Motor neuron (in vitro differentiated cells): Measurements from ENCODE around the gene OR2V2. TPM values are rescaled to one million over a fixed set of nuclear protein-coding genes. Genes with fewer than 3 reads are reported as not detected.
"Not testable (repeated sequence)": the region's sequence is repeated elsewhere in the genome, so short reads cannot be mapped to it uniquely, and the experiment has no call there.

Source experiments
- ATAC-seq, 8 experiments: fragments of 200-7000 bp; cut with Tn5 transposase; replicated peaks in 6 of 8; 2 replicates each; pipeline ENCODE4 v1.8.0; 2021; ENCODE audit warnings: mild to moderate bottlenecking in 8 of 8, moderate library complexity in 8 of 8
- H3K27ac ChIP-seq, 2 donors: fragments of 250-450 bp; sonication (Bioruptor Pico); 2 replicates each; pipeline ENCODE4 v1.9.0; 2021; ENCODE audit warnings: antibody characterized with exemption in 2 of 2, mild to moderate bottlenecking in 2 of 2, moderate library complexity in 1 of 2
- H3K4me1 ChIP-seq, 2 donors: fragments of 250-450 bp; sonication (Bioruptor Pico); replicated peaks in 1 of 2; 2 replicates each; pipeline ENCODE4 v1.6.1; 2021; ENCODE audit warnings: antibody characterized with exemption in 2 of 2, mild to moderate bottlenecking in 2 of 2, moderate library complexity in 1 of 2
- H3K4me3 ChIP-seq, 5 donors: fragments of 250-450 bp; sonication (Bioruptor Pico); 2 replicates each; pipeline ENCODE4 v1.9.0; 2021; ENCODE audit warnings: antibody characterized with exemption in 5 of 5, mild to moderate bottlenecking in 5 of 5, moderate library complexity in 4 of 5
- WGBS, 10 experiments: fragments of 450-650 bp; shearing (Covaris generic); methylation state at CpG; one replicate each; pipeline ENCODE4 v1.0.0; 2022; 5-methylcytosine and 5-hydroxymethylcytosine counted together
- in situ Hi-C, 9 experiments: fragments of 400-800 bp; cut with MboI; loops; one replicate each; pipeline ENCODE4 v1.15.0; 2021; ENCODE audit warnings: low sequenced_read_pairs in 9 of 9, low pct_unique_long_range_greater_than_20kb in 2 of 9; ENCODE audit not compliant: unreplicated experiment in 9 of 9
- total RNA-seq, 8 experiments: library from RNA; unstranded; fragments of 300-600 nt; gene quantifications; 2 replicates each; pipeline versions ENCODE4 v1.2.3 to v1.2.4, GENCODE V29; 2022

OR2V2 gene, protein sequence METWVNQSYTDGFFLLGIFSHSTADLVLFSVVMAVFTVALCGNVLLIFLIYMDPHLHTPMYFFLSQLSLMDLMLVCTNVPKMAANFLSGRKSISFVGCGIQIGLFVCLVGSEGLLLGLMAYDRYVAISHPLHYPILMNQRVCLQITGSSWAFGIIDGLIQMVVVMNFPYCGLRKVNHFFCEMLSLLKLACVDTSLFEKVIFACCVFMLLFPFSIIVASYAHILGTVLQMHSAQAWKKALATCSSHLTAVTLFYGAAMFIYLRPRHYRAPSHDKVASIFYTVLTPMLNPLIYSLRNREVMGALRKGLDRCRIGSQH
- total RNA-seq: under 1 TPM in 7 of 8 experiments, not detected in 1; 0.05 to 0.33 (median 0.13) TPM

DNA sequence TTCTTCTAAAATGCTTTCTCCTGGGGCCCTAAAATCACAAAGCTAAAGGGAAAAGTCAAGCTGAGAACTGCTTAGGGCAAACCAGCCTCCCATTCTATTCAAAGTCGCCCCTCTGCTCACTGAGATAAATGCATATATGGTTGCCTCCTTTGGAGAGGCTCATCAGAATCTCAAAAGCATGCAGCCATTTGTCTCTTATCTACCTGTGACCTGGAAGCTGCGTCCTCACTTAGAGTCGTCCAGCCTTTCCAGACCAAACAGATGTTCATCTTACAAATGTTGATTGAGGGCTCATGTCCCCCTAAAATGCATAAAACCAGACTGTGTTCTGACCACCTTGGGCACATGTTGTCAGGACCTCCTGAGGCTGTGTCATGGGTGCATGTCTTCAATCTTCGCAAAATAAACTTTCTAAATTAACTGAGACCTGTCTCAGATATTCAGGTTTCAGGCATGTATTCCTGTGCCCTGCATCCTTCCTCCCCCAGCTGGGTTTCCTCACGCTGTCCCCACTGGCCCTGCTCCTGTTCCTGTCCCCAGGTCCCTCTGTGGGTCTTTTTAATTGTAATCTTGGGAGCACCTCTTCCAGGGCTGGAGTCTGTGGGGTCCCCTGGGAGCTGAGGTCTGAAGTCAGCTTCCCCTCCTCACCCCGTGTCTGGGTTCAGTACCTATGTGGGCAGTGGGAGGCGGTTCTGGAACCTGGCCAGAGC lies at the start of gene OR2V2:
Gene OR2V2 (plus strand): TSS at position 660 of the 710 bp plus-strand sequence. CDS start 7,357 bp downstream, outside the sequence.
- H3K4me3 ChIP-seq, in situ Hi-C loops, H3K27ac ChIP-seq, ATAC-seq, H3K4me1 ChIP-seq: not testable (repeated sequence)
- 0 to 66% (median 27%) methylated on average over 1 to 3 of the region's 7 CpGs; no CpG with 5 or more reads in 4 of the 10 experiments for WGBS, 10 experiments

DNA sequence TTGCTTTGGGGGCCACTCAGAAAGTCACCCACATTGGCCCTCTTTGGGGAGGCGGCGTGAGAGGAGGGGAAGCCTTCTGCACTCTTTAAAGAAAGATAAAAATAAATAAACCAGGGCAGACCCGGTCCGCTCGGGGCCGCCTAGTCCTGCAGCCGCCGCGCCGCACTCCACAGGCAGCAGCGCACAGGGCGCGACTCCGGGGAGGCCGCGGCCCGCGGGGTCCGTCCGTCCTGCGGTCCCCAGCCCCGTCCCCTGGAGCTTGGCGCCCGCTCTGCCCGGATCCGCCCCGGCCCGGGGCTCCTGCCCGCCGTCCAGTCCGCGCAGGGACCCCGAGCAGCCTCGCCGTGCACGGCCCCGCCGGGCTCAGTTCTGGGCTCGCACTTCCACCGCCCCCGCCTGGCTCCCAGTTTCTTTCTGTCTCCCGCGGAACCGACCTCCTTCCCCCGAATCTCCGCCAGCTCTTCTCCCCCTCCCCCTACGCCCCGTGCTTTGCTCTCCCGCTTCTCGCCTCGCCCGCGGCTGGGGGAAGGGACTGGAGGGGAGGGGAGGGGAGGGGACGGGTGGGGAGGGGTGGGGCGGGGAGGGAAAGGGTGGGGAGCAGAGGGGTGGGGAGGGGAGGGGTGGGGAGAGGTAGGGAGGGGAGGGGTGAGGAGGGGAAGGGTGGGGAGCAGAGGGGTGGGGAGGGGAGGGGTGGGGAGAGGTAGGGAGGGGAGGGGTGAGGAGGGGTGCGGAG lies 49.5 kb upstream of the OR2V2 start:
- in situ Hi-C loops: not testable (repeated sequence)

DNA sequence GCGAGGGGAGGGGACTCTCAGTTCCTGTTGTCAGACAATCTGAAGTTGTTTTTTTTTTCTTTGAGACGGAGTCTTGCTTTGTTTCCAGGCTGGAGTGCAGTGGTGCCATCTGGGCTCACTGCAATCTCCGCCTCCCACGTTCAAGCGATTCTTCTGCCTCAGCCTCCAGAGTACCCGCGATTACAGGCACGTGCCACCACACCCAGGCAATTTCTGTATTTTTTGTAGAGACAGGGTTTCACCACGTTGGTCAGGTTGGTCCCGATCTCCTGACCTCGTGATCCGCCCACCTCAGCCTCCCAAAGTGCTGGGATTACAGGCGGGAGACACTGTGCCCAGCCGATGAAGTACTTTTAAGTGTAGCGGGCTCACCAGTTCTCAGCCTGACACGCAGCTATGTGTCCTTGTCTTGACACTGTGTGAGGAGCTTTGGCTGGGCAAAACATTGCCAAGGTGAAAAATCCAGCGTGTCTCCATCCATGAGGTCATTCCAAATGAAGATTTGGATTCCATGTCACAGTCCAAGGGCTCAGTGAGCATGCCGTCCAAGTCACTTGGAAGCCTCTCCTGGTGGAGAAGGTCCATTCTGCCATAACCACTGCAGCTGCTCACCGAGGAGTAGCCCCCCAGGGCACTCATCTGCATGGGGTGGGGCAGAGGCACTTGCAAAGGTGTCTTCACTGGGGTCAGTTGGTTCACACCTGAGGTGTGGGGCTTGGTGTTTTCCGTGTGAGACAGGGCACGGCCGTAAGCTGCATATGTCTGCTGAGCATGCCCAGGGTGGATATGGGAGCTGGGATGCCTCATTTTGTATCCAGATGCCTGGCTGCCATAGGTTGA lies 48.4 kb upstream of the OR2V2 start:
- in situ Hi-C loops: no loop called here
- WGBS, 10 experiments: 0 to 30% (median 16%) methylated on average over 2 to 13 of the region's 22 CpGs; no CpG with 5 or more reads in 4 of the 10 experiments
- Histone ChIP-seq H3K4me1 (no peaks in the 10 kb centered on the region), H3K27ac (no peak overlapping the region), H3K4me3 (no peak overlapping the region)
- no peak for ATAC-seq

More for the DNA sequence above, 49.5 kb upstream of the OR2V2 start:
- H3K4me3 ChIP-seq, H3K27ac ChIP-seq, H3K4me1 ChIP-seq: not testable (repeated sequence)
- ATAC-seq: peak in 3 of 8 experiments; percentile 4 to 33 (median 6)
- WGBS, 10 experiments: no CpG with 5 or more reads among the region's 56 CpGs

DNA sequence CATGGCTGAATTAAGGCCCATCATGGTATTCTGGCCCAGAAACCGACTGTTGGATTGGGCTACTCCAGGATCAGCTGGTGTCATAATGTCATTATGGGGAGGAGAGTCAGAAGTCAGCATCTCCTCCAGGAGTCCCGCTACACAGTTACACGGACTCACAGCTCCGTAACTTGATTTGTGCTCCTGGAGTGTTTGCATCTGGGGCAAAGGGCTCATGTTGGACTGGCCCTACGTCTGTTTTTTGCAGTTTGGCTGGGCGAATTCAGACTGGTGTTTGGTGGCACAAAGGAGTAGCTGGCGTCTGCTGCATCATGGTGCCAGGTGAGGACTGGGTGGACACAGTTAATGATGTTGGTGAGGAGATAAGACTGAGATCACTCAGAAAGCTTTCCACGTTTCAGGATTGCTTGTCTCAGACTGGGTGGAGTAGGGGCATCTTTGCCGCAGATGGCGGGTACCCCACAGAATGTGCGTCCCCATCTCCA lies 47.7 kb upstream of the OR2V2 start:
- no peaks in the 10 kb centered on the region for H3K4me1 ChIP-seq
- in situ Hi-C loops: no loop called here
- H3K4me3 ChIP-seq: no peak overlapping the region
- no peak overlapping the region for H3K27ac ChIP-seq
- 0 to 100% (median 34%) methylated on average over 1 to 7 of the region's 11 CpGs; no CpG with 5 or more reads in 2 of the 10 experiments for WGBS, 10 experiments
- no peak for ATAC-seq

DNA sequence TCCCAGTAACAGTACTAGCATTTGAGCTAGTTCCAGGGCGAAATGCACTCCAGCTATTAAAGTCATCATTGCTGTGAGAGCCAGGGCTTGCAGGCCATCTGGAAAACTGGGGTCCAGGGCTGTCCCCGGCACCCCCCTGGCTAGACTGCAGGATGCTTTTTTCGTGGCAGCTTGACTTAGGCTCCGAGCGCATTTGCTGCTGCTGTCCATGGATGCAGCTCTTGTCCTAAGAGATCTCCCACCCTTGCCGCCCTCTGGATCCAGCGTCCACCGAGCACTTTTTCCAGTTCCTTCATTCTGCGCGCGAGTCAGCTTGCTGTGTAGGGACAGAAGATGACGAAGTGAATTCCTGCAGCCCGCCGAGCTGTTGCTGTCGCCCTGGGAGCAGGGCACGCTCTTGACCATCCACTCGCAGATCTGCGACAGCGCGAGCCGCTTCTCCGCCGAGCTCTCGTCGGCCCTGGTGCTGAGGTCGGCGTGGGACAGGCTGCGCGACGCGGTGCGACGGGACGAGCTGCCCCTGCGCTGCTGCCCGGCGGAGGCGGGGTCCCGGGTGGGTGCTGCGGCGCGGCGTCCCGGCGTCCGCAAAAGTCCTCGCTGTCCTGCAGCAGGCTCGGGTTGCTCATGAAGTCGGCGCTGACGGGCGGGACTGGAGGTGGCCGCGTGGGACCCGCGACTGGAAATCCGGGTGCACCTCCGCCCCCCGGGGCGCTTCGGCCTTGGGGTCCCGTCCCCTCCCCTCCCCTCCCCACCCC lies 47.1 kb upstream of the OR2V2 start:
- Histone ChIP-seq H3K4me3 (peak overlapping the region in 2 of 5 donors; percentile 13 to 15), H3K4me1 (no peaks in the 10 kb centered on the region), H3K27ac (no peak overlapping the region)
- 0 to 80% (median 2%) methylated on average over 1 to 10 of the region's 62 CpGs; no CpG with 5 or more reads in 3 of the 10 experiments for WGBS, 10 experiments
- in situ Hi-C loops: no loop called here
- peak in 2 of 8 experiments; percentile 22 to 31 for ATAC-seq

DNA sequence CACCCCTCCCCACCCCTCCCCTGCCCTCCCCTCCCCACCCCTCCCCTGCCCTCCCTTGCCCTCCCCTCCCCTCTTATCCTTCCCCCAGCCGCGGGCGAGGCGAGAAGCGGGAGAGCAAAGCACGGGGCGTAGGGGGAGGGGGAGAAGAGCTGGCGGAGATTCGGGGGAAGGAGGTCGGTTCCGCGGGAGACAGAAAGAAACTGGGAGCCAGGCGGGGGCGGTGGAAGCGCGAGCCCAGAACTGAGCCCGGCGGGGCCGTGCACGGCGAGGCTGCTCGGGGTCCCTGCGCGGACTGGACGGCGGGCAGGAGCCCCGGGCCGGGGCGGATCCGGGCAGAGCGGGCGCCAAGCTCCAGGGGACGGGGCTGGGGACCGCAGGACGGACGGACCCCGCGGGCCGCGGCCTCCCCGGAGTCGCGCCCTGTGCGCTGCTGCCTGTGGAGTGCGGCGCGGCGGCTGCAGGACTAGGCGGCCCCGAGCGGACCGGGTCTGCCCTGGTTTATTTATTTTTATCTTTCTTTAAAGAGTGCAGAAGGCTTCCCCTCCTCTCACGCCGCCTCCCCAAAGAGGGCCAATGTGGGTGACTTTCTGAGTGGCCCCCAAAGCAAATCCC lies 46.2 kb upstream of the OR2V2 start:
- H3K4me1 ChIP-seq, H3K27ac ChIP-seq, H3K4me3 ChIP-seq, in situ Hi-C loops: not testable (repeated sequence)
- peak in 4 of 8 experiments; percentile 6 to 46 (median 40) for ATAC-seq
- WGBS, 10 experiments: no CpG with 5 or more reads among the region's 54 CpGs

DNA sequence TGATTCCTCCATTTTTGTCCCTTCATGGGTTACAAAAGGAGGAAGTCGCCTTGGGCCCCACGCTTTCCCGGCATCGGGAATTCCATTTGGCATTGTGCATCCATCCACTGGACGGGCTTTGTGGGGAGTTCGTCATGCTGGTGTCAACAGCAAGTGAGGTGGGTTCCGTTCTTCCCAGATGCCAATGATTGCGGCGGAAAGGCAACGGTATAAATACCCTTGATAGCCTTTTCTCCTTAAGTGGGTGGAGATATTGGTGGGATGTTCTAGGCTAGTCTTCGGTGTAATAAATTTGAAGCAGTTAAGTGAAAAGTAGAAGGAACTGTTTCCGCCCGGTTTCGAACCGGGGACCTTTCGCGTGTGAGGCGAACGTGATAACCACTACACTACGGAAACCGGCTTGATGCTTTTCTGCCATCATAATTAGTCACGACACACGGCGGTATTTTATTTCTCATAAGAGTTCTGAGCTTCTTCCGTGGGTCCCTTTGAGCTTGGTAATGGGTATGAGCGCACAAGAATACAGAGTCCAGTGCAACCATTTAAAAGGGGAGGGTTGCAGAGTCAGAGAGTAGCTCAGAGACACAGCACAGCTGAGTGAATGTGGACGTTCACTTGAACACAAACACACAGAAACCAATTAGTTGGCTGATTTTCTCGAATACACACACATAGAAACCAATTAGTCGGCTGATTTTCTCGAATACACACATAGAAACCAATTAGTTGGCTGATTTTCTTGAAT lies 45.3 kb upstream of the OR2V2 start:
- WGBS, 10 experiments: no CpG with 5 or more reads among the region's 30 CpGs
- H3K4me1 ChIP-seq, H3K4me3 ChIP-seq, H3K27ac ChIP-seq, in situ Hi-C loops: not testable (repeated sequence)
- peak in 3 of 8 experiments; percentile 56 to 64 (median 59) for ATAC-seq

DNA sequence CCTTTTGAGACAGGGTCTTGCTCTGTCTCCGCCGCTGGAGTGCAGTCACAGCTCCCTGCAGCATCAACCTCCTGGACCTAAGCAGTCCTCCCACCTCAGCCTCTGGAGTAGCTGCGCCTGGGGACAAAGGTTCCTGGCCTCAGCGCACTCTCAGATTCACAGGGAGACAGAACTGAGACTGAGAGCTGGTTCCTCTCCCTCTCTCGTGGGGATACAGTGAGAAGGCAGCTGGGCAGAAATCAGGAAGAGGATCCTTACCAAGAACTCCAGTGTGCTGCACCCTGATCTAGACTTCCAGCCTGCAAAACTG lies 43.2 kb upstream of the OR2V2 start:
- in situ Hi-C loops, H3K4me3 ChIP-seq, H3K27ac ChIP-seq, H3K4me1 ChIP-seq: not testable (repeated sequence)
- 0% methylated on average over 2 of the region's 5 CpGs; no CpG with 5 or more reads in 9 of the 10 experiments for whole genome bisulfite sequencing, 10 experiments
- ATAC-seq: peak in 1 of 8 experiments; percentile 9

DNA sequence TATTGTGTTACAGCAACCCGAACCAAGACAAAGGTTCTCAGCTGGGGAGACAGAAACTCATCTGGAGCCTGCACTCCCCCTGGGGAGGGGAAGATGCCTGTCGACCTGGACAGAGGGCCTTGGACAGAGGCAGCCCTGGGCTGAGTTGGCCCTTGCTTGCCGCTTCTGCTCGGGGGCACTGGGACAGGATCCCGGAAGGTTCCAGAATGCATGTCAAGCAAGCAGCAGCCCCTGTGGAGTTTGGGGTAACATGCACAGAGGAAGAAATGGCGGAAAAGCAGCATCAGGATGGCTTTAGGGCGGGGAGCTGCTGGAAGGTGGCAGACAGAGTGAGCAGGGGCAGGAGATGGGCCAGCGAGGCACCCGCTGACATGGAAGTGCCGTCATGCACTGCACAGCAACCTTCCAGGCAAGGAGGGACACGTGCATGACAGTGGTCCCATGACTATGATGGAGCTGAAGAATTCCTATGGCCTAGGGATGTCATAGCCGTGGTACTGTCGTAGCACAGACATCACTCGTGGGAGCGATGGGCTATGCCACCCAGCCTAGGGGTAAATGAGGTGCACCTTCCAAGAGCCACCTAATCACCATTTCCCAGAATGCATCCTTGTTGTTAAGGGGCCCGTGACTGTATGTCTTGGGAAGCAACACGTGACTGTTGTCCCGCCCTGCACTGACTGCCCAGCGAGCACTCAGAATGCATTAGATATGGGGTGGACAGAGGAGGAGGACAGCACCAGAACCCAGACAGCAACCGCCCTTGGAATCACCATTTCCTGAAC lies 42.6 kb upstream of the OR2V2 start:
- ATAC-seq: peak in 3 of 8 experiments; percentile 39 to 67 (median 60)
- H3K27ac ChIP-seq, in situ Hi-C loops, H3K4me3 ChIP-seq, H3K4me1 ChIP-seq: not testable (repeated sequence)
- 40% methylated on average over 2 of the region's 20 CpGs; no CpG with 5 or more reads in 9 of the 10 experiments for WGBS, 10 experiments

DNA sequence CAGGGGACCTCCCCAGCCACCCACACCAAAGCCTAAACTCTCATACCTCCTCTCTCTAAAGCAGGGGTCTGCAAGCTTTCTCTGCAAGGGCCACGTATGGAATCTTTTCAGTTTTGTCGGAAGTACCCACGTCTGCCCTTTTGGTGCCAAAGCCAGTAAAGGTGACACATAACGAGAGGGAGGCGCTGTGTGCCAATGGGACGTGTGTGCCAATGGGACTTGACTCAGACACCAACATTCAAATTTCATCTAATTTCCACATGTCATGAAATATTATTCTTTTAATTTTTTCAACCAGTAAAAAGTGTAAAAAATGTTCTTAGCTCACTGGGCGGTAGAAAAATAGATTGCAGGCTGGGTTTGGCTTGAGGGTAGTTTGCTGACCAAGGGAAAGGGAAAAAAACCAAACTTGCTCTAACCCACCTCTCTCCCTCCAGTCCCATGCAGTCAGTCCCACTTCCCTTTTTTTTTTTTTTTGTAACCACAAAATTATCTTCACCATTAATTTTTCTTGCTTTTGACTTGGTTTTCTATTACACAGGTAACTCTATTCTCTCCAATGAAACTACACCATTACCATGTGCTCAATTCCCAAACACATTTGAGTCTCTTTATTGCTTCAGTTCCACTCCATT lies 41.9 kb upstream of the OR2V2 start:
- in situ Hi-C loops: no loop called here
- ATAC-seq: no peak
- 49 to 100% (median 70%) methylated on average over 1 to 3 of the region's 7 CpGs; no CpG with 5 or more reads in 3 of the 10 experiments for WGBS, 10 experiments
- H3K4me3 ChIP-seq: no peak overlapping the region
- H3K27ac ChIP-seq: no peak overlapping the region
- no peaks in the 10 kb centered on the region for H3K4me1 ChIP-seq
